Effector memory CD8-positive, alpha-beta T cell (primary cell): Measurements from ENCODE around the gene SPSB3.

Experiments used
- ATAC-seq: fragments of 150-1000 bp; cut with Tn5 transposase; replicated peaks from 2 replicates; pipeline ENCODE4 v1.10.0; 2021; ENCODE audit warnings: mild to moderate bottlenecking, moderate library complexity
- DNase-seq, 3 experiments: peaks; one replicate each; pipeline ENCODE4 v3.0.0; 2021
- H3K27ac Mint-ChIP-seq, 2 donors: one replicate each; pipeline ENCODE4 v1.8.0; 2022; ENCODE audit warnings: mild to moderate bottlenecking in 2 of 2, mixed read lengths in 2 of 2, moderate library complexity in 2 of 2
- H3K27me3 Mint-ChIP-seq, 2 donors: one replicate each; pipeline ENCODE4 v1.8.0; 2022; ENCODE audit warnings: mixed read lengths in 2 of 2
- H3K36me3 Mint-ChIP-seq: one replicate; pipeline ENCODE4 v1.8.0; 2022; ENCODE audit warnings: mild to moderate bottlenecking, moderate library complexity, mixed read lengths; ENCODE audit not compliant: insufficient read depth
- H3K4me1 Mint-ChIP-seq, 2 donors: one replicate each; pipeline ENCODE4 v1.8.0; 2022; ENCODE audit warnings: low read depth in 2 of 2, mixed read lengths in 2 of 2
- H3K4me3 Mint-ChIP-seq, 2 donors: one replicate each; pipeline ENCODE4 v1.8.0; 2022; ENCODE audit warnings: mild to moderate bottlenecking in 2 of 2, mixed read lengths in 2 of 2, moderate library complexity in 2 of 2
- H3K9me3 Mint-ChIP-seq, 2 donors: one replicate each; pipeline ENCODE4 v1.8.0; 2022; ENCODE audit warnings: mixed read lengths in 2 of 2

The SPSB3 gene

GRCh38 chr16:1771188-1771863 is 11.0 kb downstream of the SPSB3 start, which contains the start of gene NME3:
NME3 (minus strand) TSS chr16:1771543; CDS start chr16:1771534, 9 bp downstream.
- Mint-ChIP-seq H3K4me1 (peaks cover 16% of the 10 kb centered on the region in 2 donors), H3K9me3 (no peaks in the 10 kb centered on the region), H3K27me3 (no peaks in the 10 kb centered on the region), H3K4me3 (peak within 1 kb of the TSS; percentile 95 to 97), H3K36me3 (peaks cover 55% of the 10 kb centered on the region), H3K27ac (peak within 1 kb of the TSS; percentile 90 to 94)
- DNase-seq (peak; percentile 66 to 73 (median 72)), ATAC-seq (peak; percentile 57)

- DNase-seq (peak; percentile 37 to 53 (median 50)), ATAC-seq (peak; percentile 36)
- H3K4me1 Mint-ChIP-seq, result peaks cover 16% of the 10 kb centered on the region in 2 donors
- H3K36me3 Mint-ChIP-seq, result peaks cover 55% of the 10 kb centered on the region
- H3K4me3 Mint-ChIP-seq, result peak overlapping the region; percentile 95 to 97
- H3K27ac Mint-ChIP-seq, result peak overlapping the region; percentile 67 to 90
- no peaks in the 10 kb centered on the region for H3K27me3 Mint-ChIP-seq
- no peaks in the 10 kb centered on the region for H3K9me3 Mint-ChIP-seq
These were observed 11.8 kb downstream of the SPSB3 start for GRCh38 chr16:1770328-1771187.

- H3K4me1 Mint-ChIP-seq, result peaks cover 16% of the 10 kb centered on the region in 2 donors
- no peaks in the 10 kb centered on the region for H3K27me3 Mint-ChIP-seq
- H3K4me3 Mint-ChIP-seq, result peak overlapping the region; percentile 95 to 97
- no peaks in the 10 kb centered on the region for H3K9me3 Mint-ChIP-seq
- peak overlapping the region; percentile 67 to 90 for H3K27ac Mint-ChIP-seq
- no peak for DNase-seq
- ATAC-seq, result no peak
- H3K36me3 Mint-ChIP-seq, result peaks cover 54% of the 10 kb centered on the region
These were observed 12.7 kb downstream of the SPSB3 start for GRCh38 chr16:1769402-1770300.

DNA sequence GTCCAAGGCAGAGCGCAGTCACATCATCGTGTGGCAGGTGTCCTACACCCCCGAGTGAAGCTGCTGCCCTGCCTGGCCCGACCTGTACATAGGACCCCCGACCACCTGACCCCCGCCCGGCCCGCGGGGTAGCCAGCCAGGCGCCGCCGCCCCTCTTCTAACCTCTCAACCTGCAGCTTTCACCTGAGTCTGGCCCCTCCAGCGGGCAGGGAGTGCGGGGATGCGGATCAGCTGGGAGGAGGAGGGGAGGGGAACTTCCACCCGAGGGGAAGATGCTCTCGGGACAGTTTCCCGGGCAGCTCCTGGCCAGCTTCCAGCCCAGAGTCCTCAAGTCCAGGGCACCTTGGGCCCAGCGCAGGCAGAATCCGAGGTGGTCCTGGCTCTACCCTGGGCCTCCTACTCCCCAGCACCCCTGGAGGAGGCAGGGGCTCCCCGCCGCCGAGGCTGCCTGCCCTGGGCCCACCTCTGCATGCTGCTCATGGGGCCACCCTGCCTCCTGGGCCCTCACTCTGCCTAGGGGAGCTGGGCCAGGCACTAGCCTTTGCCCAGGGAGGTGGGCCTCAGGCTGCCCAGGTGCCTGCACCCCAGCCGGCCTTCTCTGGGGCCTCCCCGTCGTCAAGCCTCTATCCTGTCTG is 13.5 kb downstream of the SPSB3 start:
- no peak for ATAC-seq
- peak overlapping the region in 1 of 2 donors; percentile 90 for H3K27ac Mint-ChIP-seq
- peaks cover 14 to 16% of the 10 kb centered on the region in 2 donors for H3K4me1 Mint-ChIP-seq
- no peaks in the 10 kb centered on the region for H3K9me3 Mint-ChIP-seq
- H3K4me3 Mint-ChIP-seq, result peak overlapping the region in 1 of 2 donors; percentile 33
- no peak for DNase-seq
- H3K36me3 Mint-ChIP-seq, result peaks cover 52% of the 10 kb centered on the region
- H3K27me3 Mint-ChIP-seq, result no peaks in the 10 kb centered on the region

DNA sequence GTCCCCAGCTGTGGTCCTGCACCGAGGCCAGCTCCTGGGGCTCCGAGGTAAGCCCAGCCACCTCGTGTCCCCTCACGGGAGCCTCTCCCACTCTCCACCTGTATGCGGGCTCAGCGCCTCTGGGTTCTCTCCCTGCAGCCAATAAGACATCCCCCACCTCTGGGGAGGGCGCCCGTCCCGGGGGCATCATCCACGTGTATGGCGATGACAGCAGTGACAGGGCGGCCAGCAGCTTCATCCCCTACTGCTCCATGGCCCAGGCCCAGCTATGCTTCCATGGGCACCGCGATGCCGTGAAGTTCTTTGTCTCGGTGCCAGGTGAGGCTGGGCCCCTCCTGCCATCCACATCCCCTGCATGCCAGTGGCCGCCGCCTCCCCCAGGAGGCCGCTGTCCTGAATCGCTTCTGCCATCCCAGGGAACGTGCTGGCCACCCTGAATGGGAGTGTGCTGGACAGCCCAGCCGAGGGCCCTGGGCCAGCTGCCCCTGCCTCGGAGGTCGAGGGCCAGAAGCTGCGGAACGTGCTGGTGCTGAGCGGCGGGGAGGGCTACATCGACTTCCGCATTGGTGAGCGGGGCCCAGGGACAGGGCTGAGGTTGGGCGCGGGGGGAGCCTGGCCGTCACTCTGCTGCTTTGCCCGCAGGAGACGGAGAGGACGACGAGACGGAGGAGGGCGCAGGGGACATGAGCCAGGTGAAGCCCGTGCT is 14.2 kb downstream of the SPSB3 start:
- H3K27ac Mint-ChIP-seq, result peak overlapping the region in 1 of 2 donors; percentile 66
- DNase-seq (no peak), ATAC-seq (no peak)
- H3K4me3 Mint-ChIP-seq, result no peak overlapping the region
- no peaks in the 10 kb centered on the region for H3K27me3 Mint-ChIP-seq
- H3K36me3 Mint-ChIP-seq, result peaks cover 50% of the 10 kb centered on the region
- H3K9me3 Mint-ChIP-seq, result no peaks in the 10 kb centered on the region
- H3K4me1 Mint-ChIP-seq, result peaks cover 12 to 16% of the 10 kb centered on the region in 2 donors

DNA sequence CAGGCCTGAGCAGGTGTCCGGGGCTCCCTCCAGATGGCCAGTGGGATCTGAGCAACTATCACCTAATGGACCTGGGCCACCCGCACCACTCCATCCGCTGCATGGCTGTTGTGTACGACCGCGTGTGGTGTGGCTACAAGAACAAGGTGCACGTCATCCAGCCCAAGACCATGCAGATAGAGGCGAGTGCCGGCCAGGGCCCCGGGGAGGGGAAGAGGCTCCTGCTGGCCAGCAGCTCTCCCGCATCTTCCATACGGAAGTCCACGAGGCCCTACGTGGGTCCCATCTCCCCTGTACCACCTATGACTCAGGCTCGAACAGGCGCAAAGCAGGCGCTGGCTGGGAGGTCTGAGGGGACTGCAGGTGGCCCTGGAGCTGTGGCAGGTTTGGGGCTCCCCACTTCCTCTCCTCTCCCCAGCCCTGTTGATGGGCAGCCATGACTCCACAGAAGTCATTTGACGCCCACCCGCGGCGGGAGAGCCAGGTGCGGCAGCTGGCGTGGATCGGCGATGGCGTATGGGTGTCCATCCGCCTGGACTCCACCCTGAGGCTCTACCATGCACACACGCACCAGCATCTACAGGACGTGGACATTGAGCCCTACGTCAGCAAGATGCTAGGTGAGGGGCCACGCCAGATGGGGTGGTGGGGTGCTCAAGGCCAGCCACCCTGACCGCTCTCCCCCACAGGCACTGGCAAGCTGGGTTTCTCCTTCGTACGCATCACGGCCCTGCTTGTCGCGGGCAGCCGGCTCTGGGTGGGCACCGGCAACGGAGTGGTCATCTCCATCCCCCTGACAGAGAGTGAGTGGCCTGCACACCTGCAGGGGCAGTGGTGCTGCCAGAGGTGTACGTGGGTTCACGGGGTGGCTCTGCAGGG is 15.0 kb downstream of the SPSB3 start:
- H3K36me3 Mint-ChIP-seq, result peaks cover 45% of the 10 kb centered on the region
- DNase-seq, result no peak
- H3K27ac Mint-ChIP-seq, result peak overlapping the region in 1 of 2 donors; percentile 76
- H3K9me3 Mint-ChIP-seq, result no peaks in the 10 kb centered on the region
- no peak for ATAC-seq
- H3K27me3 Mint-ChIP-seq, result no peaks in the 10 kb centered on the region
- H3K4me3 Mint-ChIP-seq, result no peak overlapping the region
- peaks cover 11 to 14% of the 10 kb centered on the region in 2 donors for H3K4me1 Mint-ChIP-seq

DNA sequence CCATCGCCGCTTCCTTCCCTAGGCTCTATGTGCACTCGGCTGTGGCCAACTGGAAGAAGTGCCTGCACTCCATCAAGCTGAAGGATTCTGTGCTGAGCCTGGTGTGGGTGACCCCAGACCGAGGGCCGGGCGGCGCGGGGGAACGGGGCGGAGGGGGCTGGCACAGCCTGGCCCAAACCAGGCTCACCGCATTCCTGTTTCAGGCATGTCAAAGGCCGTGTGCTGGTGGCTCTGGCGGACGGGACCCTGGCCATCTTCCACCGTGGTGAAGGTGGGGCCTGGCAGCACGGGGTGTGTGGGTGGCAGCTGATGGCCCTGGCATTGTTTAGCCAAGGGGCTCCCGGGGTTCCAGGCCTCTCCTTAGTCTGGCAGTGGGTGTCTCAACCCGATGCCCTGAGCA is 15.7 kb downstream of the SPSB3 start:
- H3K36me3 Mint-ChIP-seq, result peaks cover 43% of the 10 kb centered on the region
- H3K27me3 Mint-ChIP-seq, result no peaks in the 10 kb centered on the region
- peak overlapping the region in 1 of 2 donors; percentile 76 for H3K27ac Mint-ChIP-seq
- H3K4me1 Mint-ChIP-seq, result peaks cover 5 to 8% of the 10 kb centered on the region in 2 donors
- no peak overlapping the region for H3K4me3 Mint-ChIP-seq
- no peak for DNase-seq
- no peak for ATAC-seq
- H3K9me3 Mint-ChIP-seq, result no peaks in the 10 kb centered on the region

- ATAC-seq, result no peak
- DNase-seq, result no peak
- Mint-ChIP-seq H3K36me3 (peaks cover 45% of the 10 kb centered on the region), H3K9me3 (no peaks in the 10 kb centered on the region), H3K4me3 (no peak overlapping the region), H3K4me1 (peaks cover 4 to 8% of the 10 kb centered on the region in 2 donors), H3K27ac (no peak overlapping the region), H3K27me3 (no peaks in the 10 kb centered on the region)
These were observed 16.1 kb downstream of the SPSB3 start for GRCh38 chr16:1766231-1766630.

GRCh38 chr16:1765826-1766225 is 16.5 kb downstream of the SPSB3 start:
- H3K36me3 Mint-ChIP-seq, result peaks cover 45% of the 10 kb centered on the region
- no peak overlapping the region for H3K4me3 Mint-ChIP-seq
- no peak overlapping the region for H3K27ac Mint-ChIP-seq

DNA sequence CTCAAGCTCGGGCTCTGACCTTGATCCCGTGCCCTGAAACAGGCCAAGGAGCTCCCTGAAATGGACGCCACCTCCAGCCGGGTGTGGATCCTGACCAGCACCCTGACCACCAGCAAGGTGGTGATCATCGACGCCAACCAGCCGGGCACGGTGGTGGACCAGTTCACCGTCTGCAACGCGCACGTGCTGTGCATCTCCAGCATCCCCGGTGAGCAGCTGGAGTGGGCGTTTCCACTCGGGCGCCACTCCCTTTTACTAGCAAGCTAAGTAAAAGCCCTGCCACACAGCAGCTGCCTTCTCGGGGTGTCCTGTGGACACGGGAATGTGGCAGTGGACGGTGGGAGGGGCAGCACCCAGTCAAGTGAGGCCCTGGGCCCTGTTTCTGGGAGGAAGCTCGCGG is 17.4 kb downstream of the SPSB3 start:
- ATAC-seq (no peak), DNase-seq (no peak)
- Mint-ChIP-seq H3K36me3 (peaks cover 38% of the 10 kb centered on the region), H3K4me3 (no peak overlapping the region), H3K4me1 (peaks cover 0 to 2% of the 10 kb centered on the region in 2 donors), H3K27me3 (no peaks in the 10 kb centered on the region), H3K27ac (no peak overlapping the region), H3K9me3 (no peaks in the 10 kb centered on the region)

More at GRCh38 chr16:1765826-1766225, 16.5 kb downstream of the SPSB3 start:
- H3K9me3 Mint-ChIP-seq, result no peaks in the 10 kb centered on the region
- ATAC-seq (no peak), DNase-seq (no peak)
- no peaks in the 10 kb centered on the region for H3K27me3 Mint-ChIP-seq
- H3K4me1 Mint-ChIP-seq, result peaks cover 4 to 8% of the 10 kb centered on the region in 2 donors

DNA sequence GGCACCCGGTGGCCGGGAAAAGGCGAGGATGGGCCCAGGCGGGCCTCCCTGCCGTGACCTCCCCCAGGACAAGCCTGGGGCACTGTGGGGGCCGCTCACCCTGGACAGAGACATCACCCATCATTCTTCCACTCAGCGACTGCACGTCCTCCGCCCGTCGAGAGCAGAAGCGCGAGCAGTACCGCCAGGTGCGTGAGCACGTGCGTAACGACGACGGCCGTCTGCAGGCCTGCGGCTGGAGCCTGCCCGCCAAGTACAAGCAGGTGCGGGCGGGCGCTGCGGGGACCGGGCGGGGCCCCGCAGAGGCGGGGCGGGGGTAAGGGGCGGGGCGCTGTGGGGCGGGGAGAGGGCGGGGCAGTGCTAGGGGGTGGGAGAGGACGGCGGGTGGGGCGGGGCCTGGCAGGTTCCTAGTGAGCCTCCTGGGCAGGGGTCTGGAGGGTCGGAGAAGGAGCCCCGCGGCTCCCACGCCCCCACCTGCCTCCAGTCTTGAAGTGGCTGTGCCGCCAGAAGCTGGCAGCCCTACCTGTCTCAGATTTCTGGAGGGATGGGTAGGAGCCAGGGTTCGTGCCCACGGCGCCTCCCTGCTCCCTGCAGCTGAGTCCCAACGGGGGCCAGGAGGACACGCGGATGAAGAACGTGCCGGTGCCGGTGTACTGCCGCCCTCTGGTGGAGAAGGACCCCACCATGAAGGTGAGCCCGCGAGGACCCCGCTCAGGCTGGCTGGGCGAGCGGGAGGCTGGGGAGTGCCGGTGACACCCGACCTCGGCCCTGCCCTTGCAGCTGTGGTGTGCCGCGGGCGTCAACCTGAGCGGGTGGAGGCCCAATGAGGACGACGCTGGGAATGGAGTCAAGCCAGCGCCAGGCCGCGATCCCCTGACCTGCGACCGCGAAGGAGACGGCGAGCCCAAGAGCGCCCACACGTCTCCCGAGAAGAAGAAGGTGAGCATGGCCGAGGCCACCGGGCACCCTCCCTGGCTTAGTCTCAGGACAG is 18.6 kb downstream of the SPSB3 start:
- DNase-seq (no peak), ATAC-seq (no peak)
- Mint-ChIP-seq H3K36me3 (peaks cover 31% of the 10 kb centered on the region), H3K9me3 (no peaks in the 10 kb centered on the region), H3K4me3 (no peak overlapping the region), H3K27ac (no peak overlapping the region), H3K27me3 (no peaks in the 10 kb centered on the region), H3K4me1 (no peaks in the 10 kb centered on the region)
